ENCODE measurements around the gene STRN4. TPM values are rescaled to one million over a fixed set of nuclear protein-coding genes. Genes with fewer than 3 reads are reported as not detected.
"Not testable (repeated sequence)": the region's sequence is repeated elsewhere in the genome, so short reads cannot be mapped to it uniquely, and the experiment has no call there.

The STRN4 gene
- polyA plus RNA-seq, 1 experiment: 48.1 TPM

DNA sequence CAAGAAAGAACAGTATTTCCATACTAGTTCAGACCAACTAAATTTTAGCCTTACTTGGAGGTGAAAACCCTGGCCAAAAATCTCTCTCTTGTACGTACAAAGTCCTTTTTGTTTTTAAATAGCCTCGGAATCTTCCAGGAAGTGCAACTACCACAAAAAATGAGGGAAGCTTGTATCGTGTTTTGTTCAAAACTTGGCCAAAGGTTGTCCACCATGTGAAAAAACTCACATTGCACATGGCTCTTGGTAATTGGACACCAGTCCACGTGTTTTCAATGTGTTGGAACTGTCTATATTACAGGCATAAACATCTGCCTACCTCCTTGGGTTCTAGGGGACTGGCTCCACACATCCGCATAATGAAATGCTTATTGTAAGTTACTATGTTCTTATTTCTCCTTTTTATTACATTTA is 15.2 kb upstream of the STRN4 start:
- TF ChIP-seq, protein P1, sequence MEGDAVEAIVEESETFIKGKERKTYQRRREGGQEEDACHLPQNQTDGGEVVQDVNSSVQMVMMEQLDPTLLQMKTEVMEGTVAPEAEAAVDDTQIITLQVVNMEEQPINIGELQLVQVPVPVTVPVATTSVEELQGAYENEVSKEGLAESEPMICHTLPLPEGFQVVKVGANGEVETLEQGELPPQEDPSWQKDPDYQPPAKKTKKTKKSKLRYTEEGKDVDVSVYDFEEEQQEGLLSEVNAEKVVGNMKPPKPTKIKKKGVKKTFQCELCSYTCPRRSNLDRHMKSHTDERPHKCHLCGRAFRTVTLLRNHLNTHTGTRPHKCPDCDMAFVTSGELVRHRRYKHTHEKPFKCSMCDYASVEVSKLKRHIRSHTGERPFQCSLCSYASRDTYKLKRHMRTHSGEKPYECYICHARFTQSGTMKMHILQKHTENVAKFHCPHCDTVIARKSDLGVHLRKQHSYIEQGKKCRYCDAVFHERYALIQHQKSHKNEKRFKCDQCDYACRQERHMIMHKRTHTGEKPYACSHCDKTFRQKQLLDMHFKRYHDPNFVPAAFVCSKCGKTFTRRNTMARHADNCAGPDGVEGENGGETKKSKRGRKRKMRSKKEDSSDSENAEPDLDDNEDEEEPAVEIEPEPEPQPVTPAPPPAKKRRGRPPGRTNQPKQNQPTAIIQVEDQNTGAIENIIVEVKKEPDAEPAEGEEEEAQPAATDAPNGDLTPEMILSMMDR (IDR thresholded peaks at IDR 0.05; ENCODE audit: low read depth, low read length): no peak
- no peak overlapping the region for H3K4me3 ChIP-seq (ENCODE audit: low read depth, low read length)
- peak; percentile 66 for DNase-seq (ENCODE audit: low read depth, low spot score)
- peak overlapping the region; percentile 34 for H3K27ac ChIP-seq (ENCODE audit: low read depth, low read length)
- H3K27me3 ChIP-seq (ENCODE audit: control insufficient read depth, insufficient read depth, low read length): no peaks in the 10 kb centered on the region
- CTCF ChIA-PET: interaction anchor here (1.0 kb wide), 1 partner anchor 77 kb away, joined by 3 read pairs; no protein-coding TSS in a partner anchor
- H3K9me3 ChIP-seq (ENCODE audit: control insufficient read depth, insufficient read depth, low read length): no peaks in the 10 kb centered on the region; the same call in 1 of the 2 replicates
- POLR2A ChIA-PET: interaction anchor here (0.7 kb wide), 1 partner anchor 24 kb away, joined by 4 read pairs; no protein-coding TSS in a partner anchor

DNA sequence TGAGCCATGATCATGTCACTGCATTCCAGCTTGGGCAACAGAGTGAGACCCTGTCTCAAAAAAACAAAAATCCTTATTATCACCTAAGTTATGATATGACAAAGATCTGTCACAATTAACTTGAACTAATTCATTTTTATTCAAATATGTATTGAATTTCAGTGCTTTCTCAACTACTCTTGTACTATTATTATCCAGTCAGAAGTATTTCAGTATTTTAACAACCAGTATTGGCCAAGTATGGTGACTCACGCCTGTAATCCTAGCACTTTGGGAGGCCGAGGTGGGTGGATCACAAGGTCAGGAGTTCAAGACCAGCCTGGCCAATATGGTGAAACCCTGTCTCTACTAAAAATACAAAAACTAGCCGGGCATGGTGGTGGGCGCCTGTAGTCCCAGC is 14.6 kb upstream of the STRN4 start:
- H3K9me3 ChIP-seq (ENCODE audit: control insufficient read depth, insufficient read depth, low read length); H3K4me3 ChIP-seq (ENCODE audit: low read depth, low read length); DNase-seq (ENCODE audit: low read depth, low spot score); H3K27me3 ChIP-seq (ENCODE audit: control insufficient read depth, insufficient read depth, low read length): not testable (repeated sequence)
- H3K27ac ChIP-seq (ENCODE audit: low read depth, low read length): peak overlapping the region; percentile 96
- CTCF ChIA-PET: interaction anchor here (1.0 to 1.5 kb wide), 2 partner anchors 77 to 80 kb away, joined by 3 to 4 read pairs; no protein-coding TSS in a partner anchor
- POLR2A ChIA-PET: interaction anchor here (1.5 kb wide), 1 partner anchor 32 kb away, joined by 5 read pairs; no protein-coding TSS in a partner anchor

DNA sequence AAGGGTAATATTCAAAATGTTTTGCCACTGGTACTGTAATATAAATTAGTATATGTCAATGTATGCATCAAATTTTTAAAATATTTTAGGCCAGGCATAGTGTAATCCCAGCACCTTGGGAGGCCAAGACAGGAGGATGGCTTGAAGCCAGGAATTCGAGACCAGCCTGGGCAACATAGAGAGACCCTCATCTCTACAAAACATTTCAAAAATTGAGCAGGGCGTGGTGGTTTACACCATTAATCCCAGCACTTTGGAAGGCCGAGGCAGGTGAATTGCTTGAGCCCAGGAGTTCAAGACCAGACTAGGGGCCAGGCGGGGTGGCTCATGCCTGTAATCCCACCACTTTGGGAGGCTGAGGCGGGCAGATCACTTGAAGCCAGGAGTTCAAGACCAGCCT is 14.1 kb upstream of the STRN4 start:
- ChIA-PET CTCF (interaction anchor here (1.5 kb wide), 1 partner anchor 80 kb away, joined by 4 read pairs; no protein-coding TSS in a partner anchor), POLR2A (interaction anchor here (0.8 to 1.5 kb wide), 6 partner anchors 24 to 96 kb away, joined by 3 to 11 read pairs (median 4); partner anchors contain the start of gene SLC1A5)
- no peak for DNase-seq (ENCODE audit: low read depth, low spot score)
- H3K27ac ChIP-seq (ENCODE audit: low read depth, low read length): peak overlapping the region; percentile 96
- H3K27me3 ChIP-seq (ENCODE audit: control insufficient read depth, insufficient read depth, low read length): no peaks in the 10 kb centered on the region
- H3K9me3 ChIP-seq (ENCODE audit: control insufficient read depth, insufficient read depth, low read length): no peaks in the 10 kb centered on the region; the same call in 1 of the 2 replicates
- TF ChIP-seq, protein P1 (IDR thresholded peaks at IDR 0.05; ENCODE audit: low read depth, low read length): no peak
- H3K4me3 ChIP-seq (ENCODE audit: low read depth, low read length): no peak overlapping the region

DNA sequence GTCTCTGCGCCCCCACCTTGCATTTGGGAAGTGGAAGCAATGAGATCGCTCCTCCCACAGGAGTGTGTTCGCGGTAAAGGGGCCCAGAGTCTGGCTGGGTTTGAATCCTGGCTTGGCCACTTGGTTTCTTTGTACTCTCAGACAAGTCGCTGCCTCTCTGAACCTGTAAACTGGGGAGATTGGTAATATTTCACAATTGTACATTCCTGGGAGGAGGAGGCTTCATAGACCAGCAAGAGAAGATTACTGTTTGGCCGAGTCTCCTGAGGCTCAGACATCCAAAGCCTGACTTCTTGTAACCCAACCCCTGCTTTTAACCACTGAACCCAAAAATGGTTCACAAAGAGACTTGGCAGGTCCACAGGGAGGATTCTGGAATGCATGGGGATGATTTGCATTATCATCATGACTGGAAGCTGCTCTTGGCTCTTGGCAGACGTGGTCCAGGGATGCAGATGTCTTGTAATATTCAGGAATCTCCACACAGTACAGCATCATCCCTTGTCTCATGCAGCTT is 13.6 kb upstream of the STRN4 start:
- CTCF ChIA-PET: interaction anchor here (0.6 to 1.5 kb wide), 2 partner anchors 17 to 81 kb away, joined by 3 to 4 read pairs; no protein-coding TSS in a partner anchor
- H3K4me3 ChIP-seq (ENCODE audit: low read depth, low read length): no peak overlapping the region

DNA sequence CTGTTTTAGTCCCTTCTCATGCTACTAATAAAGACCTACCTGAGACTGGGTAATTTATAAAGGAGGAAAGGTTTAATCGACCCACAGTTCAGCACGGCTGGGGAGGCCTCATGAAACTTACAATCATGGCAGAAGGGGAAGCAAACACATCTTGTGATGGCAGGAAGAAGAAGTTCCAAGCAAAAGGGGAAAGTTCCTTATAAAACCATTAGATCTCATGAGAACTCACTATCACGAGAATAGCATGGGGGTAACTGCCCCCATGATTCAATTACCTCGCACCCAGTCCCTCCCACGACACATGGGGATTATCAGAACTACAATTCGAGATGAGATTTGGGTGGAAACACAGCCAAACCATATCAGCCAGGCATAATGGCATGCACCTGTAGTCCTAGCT is 13.0 kb upstream of the STRN4 start:
- TF ChIP-seq, protein P1 (IDR thresholded peaks at IDR 0.05; ENCODE audit: low read depth, low read length): no peak
- ChIA-PET POLR2A (interaction anchor here (0.7 to 1.3 kb wide), 2 partner anchors 29 to 248 kb away, joined by 3 to 11 read pairs; partner anchors contain the start of gene SLC1A5), CTCF (interaction anchor here (0.6 to 2.3 kb wide), 3 partner anchors 17 to 254 kb away, joined by 3 to 52 read pairs (median 11); no protein-coding TSS in a partner anchor)
- Histone ChIP-seq H3K27ac (ENCODE audit: low read depth, low read length) (peak overlapping the region; percentile 96), H3K27me3 (ENCODE audit: control insufficient read depth, insufficient read depth, low read length) (no peaks in the 10 kb centered on the region), H3K4me3 (ENCODE audit: low read depth, low read length) (no peak overlapping the region), H3K9me3 (ENCODE audit: control insufficient read depth, insufficient read depth, low read length) (no peaks in the 10 kb centered on the region; the same call in 1 of the 2 replicates)
- DNase-seq (ENCODE audit: low read depth, low spot score): no peak

More for the DNA sequence above, 13.6 kb upstream of the STRN4 start:
- TF ChIP-seq, protein P1 (IDR thresholded peaks at IDR 0.05; ENCODE audit: low read depth, low read length): no peak
- DNase-seq (ENCODE audit: low read depth, low spot score): peak; percentile 94
- Histone ChIP-seq H3K27ac (ENCODE audit: low read depth, low read length) (peak overlapping the region; percentile 96), H3K27me3 (ENCODE audit: control insufficient read depth, insufficient read depth, low read length) (no peaks in the 10 kb centered on the region), H3K9me3 (ENCODE audit: control insufficient read depth, insufficient read depth, low read length) (no peaks in the 10 kb centered on the region; the same call in 1 of the 2 replicates)
- POLR2A ChIA-PET: interaction anchor here (0.8 to 1.5 kb wide), 6 partner anchors 25 to 97 kb away, joined by 3 to 11 read pairs (median 4); partner anchors contain the start of gene SLC1A5

All from AG04450 (cell line).